HEK293 (cell line): Measurements from ENCODE around the gene TPRG1.

Experiments used
- CTCF ChIA-PET: fragments of 350-600 bp; formaldehyde crosslinking; extraction: SDS; loops from one replicate; lab custom pipeline; 2021; ENCODE audit warnings: antibody characterized with exemption; lab: Yijun Ruan, JAX
- POLR2A ChIA-PET: fragments of 300-600 bp; formaldehyde crosslinking; extraction: SDS; loops from one replicate; lab custom pipeline; 2020; ENCODE audit warnings: antibody characterized with exemption, inconsistent platforms; lab: Yijun Ruan, JAX
- H3K27ac ChIP-seq: fragments of 200-500 bp; sonication (Bioruptor generic); 2 replicates; pipeline ENCODE4 v1.5.1; 2014; ENCODE audit warnings: low read depth, low read length, control low read depth, inconsistent platforms; ENCODE audit errors: extremely low read depth
- H3K36me3 ChIP-seq, 2 experiments: fragments of 200-500 bp in 1 of 2; sonication (Bioruptor generic) in 1 of 2; 1 replicate in 1 of 2; 2 replicates in 1 of 2; pipeline ENCODE4 v1.5.1; 2014 to 2017; ENCODE audit warnings: inconsistent platforms in 2 of 2, low read length in 2 of 2; ENCODE audit not compliant: control insufficient read depth in 2 of 2, insufficient read depth in 1 of 2
- H3K4me1 ChIP-seq: fragments of 200-500 bp; sonication (Bioruptor generic); 2 replicates; pipeline ENCODE4 v1.5.1; 2014; ENCODE audit warnings: mild to moderate bottlenecking, low read length, inconsistent platforms; ENCODE audit not compliant: control insufficient read depth, insufficient read depth
- H3K4me3 ChIP-seq: 2 replicates; pipeline ENCODE4 v1.5.1; 2011; ENCODE audit warnings: low read depth, mild to moderate bottlenecking, control low read depth, low read length, moderate library complexity
- H3K9me3 ChIP-seq: fragments of 200-500 bp; sonication (Bioruptor generic); 2 replicates; pipeline ENCODE4 v1.5.1; 2014; ENCODE audit warnings: low read depth, low read length, inconsistent platforms; ENCODE audit not compliant: control insufficient read depth, insufficient read depth
- AEBP2 ChIP-seq: fragments of 450-650 bp; formaldehyde crosslinking; IDR thresholded peaks from 2 replicates; pipeline ENCODE4 v1.5.1; 2016; ENCODE audit warnings: missing biosample characterization, missing genetic modification characterization, borderline replicate concordance
- GLI4 ChIP-seq: fragments of 450-650 bp; formaldehyde crosslinking; IDR thresholded peaks from 2 replicates; pipeline ENCODE4 v1.5.1; 2016; ENCODE audit warnings: missing biosample characterization, missing genetic modification characterization
- GLIS2 ChIP-seq: fragments of 450-650 bp; formaldehyde crosslinking; IDR thresholded peaks from 2 replicates; pipeline ENCODE4 v1.5.1; 2016; ENCODE audit warnings: missing biosample characterization, missing genetic modification characterization
- PRDM4 ChIP-seq: fragments of 450-650 bp; formaldehyde crosslinking; IDR thresholded peaks from 2 replicates; pipeline ENCODE4 v1.5.1; 2017; ENCODE audit warnings: missing biosample characterization, missing genetic modification characterization
- SCRT2 ChIP-seq: fragments of 450-650 bp; formaldehyde crosslinking; IDR thresholded peaks from 2 replicates; pipeline ENCODE4 v1.5.1; 2016; ENCODE audit warnings: missing biosample characterization, missing genetic modification characterization
- ZFP41 ChIP-seq: fragments of 450-650 bp; formaldehyde crosslinking; IDR thresholded peaks from 2 replicates; pipeline ENCODE4 v1.5.1; 2016; ENCODE audit warnings: missing biosample characterization, missing genetic modification characterization, borderline replicate concordance
- ZIC2 ChIP-seq: fragments of 450-650 bp; formaldehyde crosslinking; IDR thresholded peaks from 2 replicates; pipeline ENCODE4 v1.5.1; 2016; ENCODE audit warnings: missing biosample characterization, missing genetic modification characterization
- ZNF133 ChIP-seq: fragments of 450-650 bp; formaldehyde crosslinking; IDR thresholded peaks from 2 replicates; pipeline ENCODE4 v1.5.1; 2016; ENCODE audit warnings: missing biosample characterization, missing genetic modification characterization
- ZNF18 ChIP-seq: fragments of 450-650 bp; formaldehyde crosslinking; IDR thresholded peaks from 2 replicates; pipeline ENCODE4 v1.5.1; 2016; ENCODE audit warnings: missing biosample characterization, missing genetic modification characterization
- ZNF2 ChIP-seq: fragments of 450-650 bp; formaldehyde crosslinking; IDR thresholded peaks from 2 replicates; pipeline ENCODE4 v1.5.1; 2016; ENCODE audit warnings: missing biosample characterization, missing genetic modification characterization
- ZNF26 ChIP-seq: fragments of 450-650 bp; formaldehyde crosslinking; IDR thresholded peaks from 2 replicates; pipeline ENCODE4 v1.5.1; 2016; ENCODE audit warnings: missing biosample characterization, missing genetic modification characterization
- ZNF302 ChIP-seq: fragments of 450-650 bp; formaldehyde crosslinking; IDR thresholded peaks from 2 replicates; pipeline ENCODE4 v1.5.1; 2016; ENCODE audit warnings: missing biosample characterization, missing genetic modification characterization, low read depth
- ZNF391 ChIP-seq: fragments of 450-650 bp; formaldehyde crosslinking; IDR thresholded peaks from 2 replicates; pipeline ENCODE4 v1.5.1; 2016; ENCODE audit warnings: low read depth, missing biosample characterization, missing genetic modification characterization, borderline replicate concordance
- ZNF488 ChIP-seq: fragments of 450-650 bp; formaldehyde crosslinking; IDR thresholded peaks from 2 replicates; pipeline ENCODE4 v1.5.1; 2016; ENCODE audit warnings: missing biosample characterization, missing genetic modification characterization
- ZNF529 ChIP-seq: fragments of 450-650 bp; formaldehyde crosslinking; IDR thresholded peaks from 2 replicates; pipeline ENCODE4 v1.5.1; 2017; ENCODE audit warnings: missing genetic modification characterization, missing biosample characterization; ENCODE audit not compliant: insufficient replicate concordance
- ZNF530 ChIP-seq: fragments of 450-650 bp; formaldehyde crosslinking; IDR thresholded peaks from 2 replicates; pipeline ENCODE4 v1.5.1; 2016; ENCODE audit warnings: low read depth, missing biosample characterization, missing genetic modification characterization
- ZNF626 ChIP-seq: fragments of 450-650 bp; sonication (Bioruptor Pico); formaldehyde crosslinking; IDR thresholded peaks from 2 replicates; pipeline ENCODE4 v1.5.1; 2018; ENCODE audit warnings: missing biosample characterization, missing genetic modification characterization, inconsistent platforms
- ZNF645 ChIP-seq: fragments of 450-650 bp; formaldehyde crosslinking; IDR thresholded peaks from 2 replicates; pipeline ENCODE4; 2016; ENCODE audit warnings: missing biosample characterization, missing genetic modification characterization
- ZNF654 ChIP-seq: fragments of 450-650 bp; formaldehyde crosslinking; IDR thresholded peaks from 2 replicates; pipeline ENCODE4 v1.5.1; 2016; ENCODE audit warnings: low read depth, missing biosample characterization, missing genetic modification characterization
- ZNF837 ChIP-seq: fragments of 450-650 bp; formaldehyde crosslinking; IDR thresholded peaks from 2 replicates; pipeline ENCODE4 v1.5.1; 2016; ENCODE audit warnings: missing biosample characterization, missing genetic modification characterization
- ZSCAN23 ChIP-seq: fragments of 450-650 bp; formaldehyde crosslinking; IDR thresholded peaks from 2 replicates; pipeline ENCODE4 v1.5.1; 2016; ENCODE audit warnings: missing biosample characterization, missing genetic modification characterization
- TF ChIP-seq, protein P1 (sequence below): fragments of 450-650 bp; formaldehyde crosslinking; IDR thresholded peaks from 2 replicates; pipeline ENCODE4 v1.5.1; 2016; ENCODE audit warnings: missing biosample characterization, missing genetic modification characterization
- TF ChIP-seq, protein P2 (sequence below): fragments of 450-650 bp; formaldehyde crosslinking; IDR thresholded peaks from 2 replicates; pipeline ENCODE4 v1.5.1; 2017; ENCODE audit warnings: missing biosample characterization, mild to moderate bottlenecking, missing genetic modification characterization, moderate library complexity

Gene TPRG1

DNA sequence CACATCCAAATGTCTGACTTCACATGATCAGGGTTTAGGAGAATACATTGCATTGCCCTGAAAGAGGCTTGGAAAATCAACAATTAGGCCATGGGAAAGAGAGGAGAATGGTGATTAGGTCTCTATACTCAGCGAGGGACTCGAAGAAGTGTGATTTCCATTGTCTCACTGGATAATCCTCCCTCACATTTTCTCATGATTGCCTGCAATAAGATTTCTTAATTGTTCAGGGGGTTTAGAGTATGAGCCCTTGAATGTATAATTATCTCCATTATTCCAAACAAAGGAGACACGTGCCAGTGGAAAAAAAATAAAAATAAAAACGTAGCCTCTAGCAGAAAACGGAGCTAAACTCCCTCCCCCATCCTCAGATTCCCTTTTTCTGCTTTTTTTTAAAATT is 173.2 kb downstream of the TPRG1 start (continued):
- TF ChIP-seq ZNF18 (tag by site-specific recombination) (no peak), ZFP41 (no peak), SCRT2 (tag by site-specific recombination) (no peak), ZNF2 (no peak), ZNF645 (tag by site-specific recombination) (no peak), ZNF654 (tag by site-specific recombination) (no peak), PRDM4 (tag by site-specific recombination) (no peak), ZNF26 (no peak), ZSCAN23 (no peak), ZNF488 (tag by site-specific recombination) (no peak)

GRCh38 chr3:189349772-189350171 is 178.0 kb downstream of the TPRG1 start:
- no peaks in the 10 kb centered on the region for H3K4me1 ChIP-seq
- TF ChIP-seq GLIS2 (tag by site-specific recombination) (no peak), GLI4 (tag by site-specific recombination) (no peak), AEBP2 (tag by site-specific recombination) (no peak), ZIC2 (no peak), ZNF391 (tag by site-specific recombination) (no peak), ZNF626 (tag by site-specific recombination) (no peak), ZNF133 (no peak), ZNF529 (tag by site-specific recombination) (no peak), ZNF837 (tag by site-specific recombination) (no peak), ZNF302 (tag by site-specific recombination) (no peak), ZNF530 (tag by site-specific recombination) (no peak)
- TF ChIP-seq, protein P1, sequence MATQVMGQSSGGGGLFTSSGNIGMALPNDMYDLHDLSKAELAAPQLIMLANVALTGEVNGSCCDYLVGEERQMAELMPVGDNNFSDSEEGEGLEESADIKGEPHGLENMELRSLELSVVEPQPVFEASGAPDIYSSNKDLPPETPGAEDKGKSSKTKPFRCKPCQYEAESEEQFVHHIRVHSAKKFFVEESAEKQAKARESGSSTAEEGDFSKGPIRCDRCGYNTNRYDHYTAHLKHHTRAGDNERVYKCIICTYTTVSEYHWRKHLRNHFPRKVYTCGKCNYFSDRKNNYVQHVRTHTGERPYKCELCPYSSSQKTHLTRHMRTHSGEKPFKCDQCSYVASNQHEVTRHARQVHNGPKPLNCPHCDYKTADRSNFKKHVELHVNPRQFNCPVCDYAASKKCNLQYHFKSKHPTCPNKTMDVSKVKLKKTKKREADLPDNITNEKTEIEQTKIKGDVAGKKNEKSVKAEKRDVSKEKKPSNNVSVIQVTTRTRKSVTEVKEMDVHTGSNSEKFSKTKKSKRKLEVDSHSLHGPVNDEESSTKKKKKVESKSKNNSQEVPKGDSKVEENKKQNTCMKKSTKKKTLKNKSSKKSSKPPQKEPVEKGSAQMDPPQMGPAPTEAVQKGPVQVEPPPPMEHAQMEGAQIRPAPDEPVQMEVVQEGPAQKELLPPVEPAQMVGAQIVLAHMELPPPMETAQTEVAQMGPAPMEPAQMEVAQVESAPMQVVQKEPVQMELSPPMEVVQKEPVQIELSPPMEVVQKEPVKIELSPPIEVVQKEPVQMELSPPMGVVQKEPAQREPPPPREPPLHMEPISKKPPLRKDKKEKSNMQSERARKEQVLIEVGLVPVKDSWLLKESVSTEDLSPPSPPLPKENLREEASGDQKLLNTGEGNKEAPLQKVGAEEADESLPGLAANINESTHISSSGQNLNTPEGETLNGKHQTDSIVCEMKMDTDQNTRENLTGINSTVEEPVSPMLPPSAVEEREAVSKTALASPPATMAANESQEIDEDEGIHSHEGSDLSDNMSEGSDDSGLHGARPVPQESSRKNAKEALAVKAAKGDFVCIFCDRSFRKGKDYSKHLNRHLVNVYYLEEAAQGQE (tag by site-specific recombination): no peak
- TF ChIP-seq, protein P2, sequence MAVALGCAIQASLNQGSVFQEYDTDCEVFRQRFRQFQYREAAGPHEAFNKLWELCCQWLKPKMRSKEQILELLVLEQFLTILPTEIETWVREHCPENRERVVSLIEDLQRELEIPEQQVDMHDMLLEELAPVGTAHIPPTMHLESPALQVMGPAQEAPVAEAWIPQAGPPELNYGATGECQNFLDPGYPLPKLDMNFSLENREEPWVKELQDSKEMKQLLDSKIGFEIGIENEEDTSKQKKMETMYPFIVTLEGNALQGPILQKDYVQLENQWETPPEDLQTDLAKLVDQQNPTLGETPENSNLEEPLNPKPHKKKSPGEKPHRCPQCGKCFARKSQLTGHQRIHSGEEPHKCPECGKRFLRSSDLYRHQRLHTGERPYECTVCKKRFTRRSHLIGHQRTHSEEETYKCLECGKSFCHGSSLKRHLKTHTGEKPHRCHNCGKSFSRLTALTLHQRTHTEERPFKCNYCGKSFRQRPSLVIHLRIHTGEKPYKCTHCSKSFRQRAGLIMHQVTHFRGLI (tag by site-specific recombination): no peak
- H3K4me3 ChIP-seq: no peak overlapping the region
- H3K9me3 ChIP-seq: no peaks in the 10 kb centered on the region
- ChIA-PET CTCF (interaction anchor here (0.7 kb wide), 1 partner anchor 10 kb away, joined by 3 read pairs; no protein-coding TSS in a partner anchor), POLR2A (no interaction called here)
- H3K27ac ChIP-seq: no peak overlapping the region
- H3K36me3 ChIP-seq: no peaks in the 10 kb centered on the region
